GM19193 (cell line): ENCODE data around the gene CLK3.

Experiments
- POLR2A ChIP-seq: IDR thresholded peaks from 4 replicates; pipeline ENCODE4 v1.6.1; 2011; ENCODE audit not compliant: insufficient read depth, insufficient read length; ENCODE audit errors: extremely low read depth

Gene CLK3

DNA sequence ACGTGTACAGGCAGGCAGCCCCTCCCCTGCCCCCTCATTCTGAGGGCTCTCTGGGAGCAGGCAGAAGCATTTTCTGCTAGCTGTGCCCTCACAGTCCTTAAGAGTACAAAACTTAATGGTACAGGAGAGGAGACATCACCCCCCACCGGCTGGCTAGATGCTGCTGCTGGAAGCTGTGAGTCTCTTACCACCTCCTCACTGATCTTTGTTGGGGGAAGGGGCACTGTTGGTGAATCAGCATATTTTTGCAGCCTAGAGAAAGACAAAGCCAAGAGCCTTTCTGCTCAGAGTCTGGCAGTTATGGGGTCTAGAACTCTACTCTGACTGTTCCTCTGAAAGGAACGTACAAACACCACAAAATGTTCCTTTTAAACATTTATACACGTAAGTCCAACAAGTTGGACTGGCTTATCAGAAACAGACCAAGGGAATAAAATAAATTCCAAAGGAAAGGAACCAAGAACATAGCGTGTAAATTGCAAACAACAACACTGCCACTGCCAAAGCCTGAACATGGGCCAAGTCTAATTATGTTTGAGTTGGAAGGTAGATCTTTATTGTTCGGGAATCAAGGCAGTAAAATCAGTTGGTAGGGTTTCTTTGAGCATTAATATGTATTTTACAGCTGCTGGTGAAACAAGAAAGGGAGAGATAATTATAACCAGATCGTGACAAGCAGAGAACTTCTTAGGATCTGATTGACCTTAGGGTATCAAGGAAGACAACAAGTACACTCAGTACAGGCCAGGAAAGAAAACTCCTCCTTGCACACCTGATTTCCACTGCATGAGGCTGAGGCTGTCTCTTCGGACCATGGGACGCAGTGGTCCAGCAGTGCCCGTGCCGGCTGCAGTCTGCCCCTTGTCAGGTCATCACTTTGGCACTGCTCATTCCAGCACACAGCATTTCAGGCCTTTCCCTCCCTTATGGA, 27.4 kb downstream of the CLK3 start:
- no peak for TF ChIP-seq POLR2A

DNA sequence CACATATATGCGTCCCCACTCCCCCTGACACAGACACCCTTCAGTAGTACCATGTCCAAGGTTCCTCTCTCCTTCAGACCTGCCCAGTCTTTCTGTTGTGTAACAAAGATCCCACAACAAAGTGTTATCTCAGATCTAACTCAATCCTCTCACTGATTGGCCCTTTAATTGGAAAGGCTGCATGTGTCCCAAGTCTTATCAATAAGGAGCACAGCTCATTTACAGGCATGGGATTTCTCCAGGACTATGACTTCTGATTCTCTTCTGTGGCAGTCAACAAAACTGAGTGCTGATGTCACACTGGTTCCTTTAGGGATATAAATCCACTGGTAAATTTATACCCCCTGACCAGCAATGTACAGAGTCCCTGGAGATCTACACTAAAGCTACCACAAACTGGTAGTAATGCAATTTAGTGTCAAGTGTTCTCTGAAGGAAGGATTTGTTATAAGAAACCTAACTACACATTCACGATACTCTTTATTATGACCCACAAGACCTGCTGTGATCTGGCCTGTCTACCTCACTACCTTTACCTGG, 28.1 kb downstream of the CLK3 start:
- TF ChIP-seq POLR2A, result no peak

DNA sequence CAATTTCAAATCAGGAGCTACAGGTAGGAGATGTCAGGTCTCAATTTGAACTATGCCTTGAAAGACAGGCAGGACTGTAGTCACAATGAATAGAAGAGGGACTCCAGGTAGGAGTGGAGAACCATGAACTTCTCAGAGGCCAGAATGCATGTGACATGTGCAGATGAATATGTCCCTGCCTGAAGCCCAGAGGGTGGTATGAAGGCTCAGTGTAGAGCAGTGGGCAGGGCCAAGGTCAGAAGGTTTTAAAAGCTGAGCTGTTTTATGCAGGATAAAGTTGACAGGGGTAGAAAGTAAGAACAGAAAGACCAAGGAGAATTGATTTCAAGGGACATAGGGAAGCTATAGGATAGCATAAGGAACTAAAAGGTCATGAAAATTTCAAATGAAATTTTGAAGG, 30.8 kb downstream of the CLK3 start:
- TF ChIP-seq POLR2A, result no peak

DNA sequence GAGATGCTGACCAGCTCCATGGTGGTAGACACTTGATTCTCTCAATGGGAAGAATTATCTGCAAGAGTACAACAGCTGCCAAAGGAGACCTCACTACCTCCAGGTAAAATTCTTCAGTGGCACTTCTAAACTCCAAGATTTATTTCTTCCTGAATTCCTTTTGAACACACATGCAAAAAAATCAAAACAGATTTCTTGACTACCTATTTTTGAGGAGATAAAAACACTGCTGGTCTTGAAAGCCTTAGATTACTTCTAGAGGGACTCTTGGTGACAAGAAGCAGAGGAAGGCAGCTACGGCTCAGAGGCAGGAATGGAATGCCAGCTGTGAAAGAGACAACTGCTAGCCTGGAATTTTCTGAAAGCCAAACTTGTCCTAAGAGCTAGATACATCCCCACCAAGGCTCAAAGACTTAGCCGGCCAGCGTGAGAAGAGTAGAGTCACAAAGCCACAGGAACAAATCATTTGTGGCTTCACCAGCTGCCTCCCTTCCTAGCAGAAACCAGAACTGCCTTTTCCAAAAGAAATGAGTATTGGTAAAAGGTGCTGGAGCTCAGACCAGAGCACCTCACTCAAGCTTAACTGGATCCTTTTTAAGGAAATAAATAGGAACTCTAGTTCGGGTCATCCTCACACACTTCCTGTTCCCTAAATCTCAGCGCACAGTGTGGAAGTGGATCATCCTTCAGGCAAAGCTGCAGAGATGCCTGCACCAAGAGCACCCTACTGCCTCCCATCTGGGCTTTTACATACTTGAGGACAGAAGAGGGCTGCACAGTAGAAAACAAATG, 32.6 kb downstream of the CLK3 start:
- no peak for TF ChIP-seq POLR2A

DNA sequence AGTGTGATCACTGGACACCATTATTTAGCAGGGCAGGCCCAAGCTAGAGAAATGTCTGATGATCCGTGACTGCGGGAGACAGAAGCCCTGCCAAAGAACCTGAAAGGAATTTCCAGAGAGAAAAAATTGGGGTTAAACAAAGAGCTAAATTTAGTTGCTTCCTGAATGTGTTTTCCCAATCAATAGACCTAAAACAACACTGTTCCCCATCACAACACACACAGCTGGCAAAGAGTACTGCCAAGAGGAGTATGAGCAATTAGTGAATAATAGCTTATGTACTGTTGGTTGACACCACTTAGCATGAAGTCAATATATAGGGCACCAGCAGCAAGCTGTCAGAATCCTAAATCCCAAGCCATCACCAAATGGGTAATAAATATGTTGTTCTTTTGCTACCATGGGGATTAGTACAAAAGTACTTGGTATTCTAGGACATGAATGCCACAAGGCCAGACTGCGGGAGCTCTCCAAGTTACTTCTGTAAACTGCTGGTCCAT, 35.7 kb downstream of the CLK3 start:
- TF ChIP-seq POLR2A, result no peak

DNA sequence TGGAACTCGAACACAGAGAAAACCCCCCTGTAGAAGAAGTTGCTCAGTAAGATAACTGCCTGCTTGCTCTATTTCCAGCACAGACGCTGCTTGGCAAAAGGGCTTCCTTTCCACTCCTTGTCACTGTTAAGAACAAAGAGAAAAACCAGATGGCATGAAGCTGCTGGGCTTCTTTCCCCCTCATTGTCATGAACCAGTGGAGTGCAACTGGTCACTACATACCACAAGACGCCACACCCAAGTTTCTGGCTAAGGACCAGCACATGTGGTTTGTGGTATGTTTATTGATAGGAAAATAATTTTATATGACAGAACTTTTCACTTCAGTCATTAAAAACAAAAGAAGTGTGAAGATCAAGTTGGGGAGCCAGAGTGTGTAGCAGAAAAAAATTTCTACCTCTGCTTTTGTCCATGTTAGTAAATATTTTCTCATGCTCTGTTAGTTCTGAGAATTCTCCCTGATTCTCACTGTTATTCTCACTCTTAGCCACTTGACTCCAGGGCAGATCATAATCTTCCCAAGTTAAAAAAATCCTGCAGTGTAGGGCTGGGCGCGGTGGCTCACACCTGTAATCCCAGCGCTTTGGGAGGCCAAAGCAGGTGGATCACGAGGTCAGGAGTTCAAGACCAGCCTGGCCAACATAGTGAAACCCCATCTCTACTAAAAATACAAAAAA, 37.9 kb downstream of the CLK3 start:
- TF ChIP-seq POLR2A, result no peak

DNA sequence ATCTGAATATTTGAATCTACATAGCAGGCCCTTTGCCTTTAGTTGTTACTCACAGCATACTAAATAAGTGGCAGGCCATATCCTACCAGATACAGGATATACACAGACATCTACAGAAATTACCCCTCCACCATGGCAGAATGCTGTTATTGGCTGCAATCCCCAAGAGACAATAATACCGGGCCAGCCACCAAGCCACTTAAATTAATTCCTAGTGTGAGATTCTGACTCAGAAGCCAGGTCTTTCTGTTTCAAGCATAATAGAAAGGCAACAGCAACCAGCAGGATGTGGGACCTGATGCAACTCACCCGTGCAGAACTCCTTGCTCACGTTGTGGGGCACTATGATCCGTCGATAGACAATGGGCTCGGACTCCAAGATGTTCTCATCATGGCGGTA, 39.8 kb downstream of the CLK3 start:
- TF ChIP-seq POLR2A, result no peak

DNA sequence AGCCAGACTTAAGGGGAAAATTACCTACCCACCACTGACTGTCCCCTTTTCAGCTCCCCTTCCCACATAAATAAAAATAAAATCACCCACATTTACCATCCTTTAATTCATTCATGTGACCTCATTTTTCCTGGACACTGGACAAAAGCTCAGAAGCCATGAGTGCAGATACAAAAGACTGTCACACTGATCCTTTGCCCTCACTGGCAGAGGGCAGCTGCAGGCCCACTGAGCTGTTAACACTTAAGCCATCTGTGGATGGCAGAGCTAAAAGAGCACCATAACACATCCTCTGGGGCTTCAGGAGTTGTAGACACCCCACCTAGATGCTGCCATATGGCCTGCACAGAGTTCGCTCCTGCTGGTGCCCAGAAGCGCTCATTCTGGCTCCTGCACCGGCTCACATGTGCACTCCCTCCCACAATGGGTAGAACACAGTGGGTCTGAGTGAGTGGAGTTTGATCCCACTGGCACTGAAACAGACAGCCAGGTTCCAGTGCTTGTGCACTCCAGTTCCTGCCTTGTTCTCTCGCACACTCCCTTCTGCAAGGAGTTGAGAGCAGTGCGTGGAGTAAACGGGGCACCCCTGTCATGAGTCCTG, 41.4 kb downstream of the CLK3 start:
- TF ChIP-seq POLR2A, result no peak

DNA sequence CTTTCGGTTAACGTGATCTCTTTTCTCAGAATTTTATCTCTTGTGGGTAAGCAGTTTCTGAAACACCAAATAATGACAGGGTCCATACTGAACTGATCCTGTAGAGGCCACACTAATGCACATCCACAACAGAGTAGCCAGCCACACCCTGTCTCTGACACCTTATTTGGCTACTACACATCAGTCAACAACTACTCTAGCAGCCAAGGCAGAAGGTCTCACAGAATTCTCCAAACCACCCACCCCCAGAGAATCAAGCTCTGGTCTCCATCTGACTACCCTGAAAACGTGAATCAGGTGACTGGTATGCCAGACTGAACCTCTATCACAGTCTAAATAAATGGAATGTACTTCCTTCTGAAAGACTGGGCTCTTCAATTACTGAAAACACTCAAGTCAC, 42.2 kb downstream of the CLK3 start:
- TF ChIP-seq POLR2A, result no peak

DNA sequence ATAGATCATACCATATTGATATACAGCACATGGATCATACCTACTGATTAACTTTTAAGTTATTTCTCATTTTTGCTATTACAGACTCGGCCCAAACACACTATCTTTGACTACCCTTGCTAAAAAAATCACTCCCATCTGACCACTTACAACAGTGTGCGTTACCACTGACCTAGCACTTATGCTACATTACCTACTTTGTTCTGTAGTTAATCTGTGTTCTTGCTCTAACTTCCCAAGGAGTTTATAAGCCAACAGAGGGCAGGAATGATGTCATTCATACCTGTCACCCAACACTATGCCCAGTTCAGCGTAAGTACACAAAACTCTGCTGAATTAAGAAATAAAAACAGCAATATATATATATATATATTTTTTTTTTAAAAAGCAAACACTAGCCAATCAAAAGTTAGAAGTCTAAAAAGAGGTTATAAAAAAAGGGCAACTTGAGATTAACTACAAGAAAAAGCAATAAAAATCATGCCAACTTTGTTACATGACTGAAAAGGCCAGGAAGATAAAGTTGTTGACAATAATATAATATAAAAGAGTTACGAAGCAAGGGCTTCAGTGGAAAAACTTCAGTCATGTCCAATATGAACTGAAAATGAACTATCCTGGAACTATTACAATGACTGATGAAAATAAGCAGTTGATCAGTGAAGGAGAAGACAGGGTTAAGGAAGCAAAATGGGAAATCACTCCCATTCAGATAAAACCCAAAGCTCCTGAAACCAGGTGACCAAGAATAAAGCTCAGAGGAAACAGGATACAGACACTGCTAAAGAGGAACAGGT, 46.6 kb downstream of the CLK3 start:
- TF ChIP-seq POLR2A, result no peak

DNA sequence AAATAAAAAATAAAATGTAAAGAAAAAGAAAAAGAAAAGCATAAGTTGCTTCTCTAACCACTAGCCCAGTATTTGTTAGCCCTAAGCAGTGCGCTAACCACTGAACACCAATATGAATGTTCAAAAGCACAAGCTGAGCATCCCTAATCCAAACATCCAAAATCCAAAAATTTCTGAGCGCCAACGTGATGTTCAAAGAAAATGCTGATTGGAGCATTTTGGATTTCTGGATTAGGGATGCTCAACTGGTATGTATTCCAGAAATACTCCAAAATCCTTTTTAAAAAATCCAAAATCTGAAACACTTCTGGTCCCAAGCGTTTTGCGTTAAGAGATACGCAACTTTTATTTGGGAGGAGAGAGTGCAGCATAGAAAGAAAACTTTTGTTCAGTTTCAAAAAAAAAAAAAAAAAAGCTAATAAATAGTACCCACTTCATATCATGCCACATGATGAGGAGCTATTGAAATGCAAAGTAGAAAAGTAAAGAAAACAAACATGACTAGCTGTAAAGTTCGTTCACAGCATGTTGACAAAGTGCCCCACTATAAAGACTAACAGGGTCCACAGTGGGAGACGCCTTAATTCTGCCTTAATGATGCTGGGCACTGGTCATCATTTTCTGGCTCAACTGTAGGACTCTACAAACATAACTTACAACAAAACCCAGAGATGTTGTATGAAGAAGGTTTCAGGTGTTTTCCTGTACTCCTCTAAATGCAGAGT, 47.8 kb downstream of the CLK3 start:
- TF ChIP-seq POLR2A, result no peak

DNA sequence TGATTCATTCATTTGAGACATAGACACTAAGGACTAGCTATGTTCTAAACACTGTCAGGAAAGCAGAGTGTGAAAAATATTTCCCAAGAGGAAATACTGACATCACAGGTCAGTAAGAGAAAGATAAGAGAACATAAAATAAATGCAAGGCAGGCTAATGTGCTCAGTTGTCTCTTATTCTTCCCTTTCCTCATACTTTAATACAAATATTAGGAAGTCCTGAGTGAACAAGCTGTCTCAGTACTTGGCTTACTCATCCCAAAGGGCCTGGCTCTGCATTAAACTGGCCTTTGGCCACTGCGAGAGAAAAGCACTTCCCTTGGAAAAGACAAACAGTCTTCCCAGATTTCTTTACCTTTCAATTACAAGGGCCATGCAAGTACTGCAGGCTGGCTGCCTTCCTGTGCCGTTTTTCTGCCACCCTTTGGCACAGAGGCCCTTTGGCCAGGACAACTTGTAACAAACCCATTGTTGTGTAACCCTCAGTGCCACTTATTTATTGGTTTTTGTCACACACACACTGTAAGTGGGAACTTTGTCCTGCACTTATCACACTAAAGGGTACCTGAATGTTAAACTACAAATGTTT, 48.5 kb downstream of the CLK3 start:
- no peak for TF ChIP-seq POLR2A

DNA sequence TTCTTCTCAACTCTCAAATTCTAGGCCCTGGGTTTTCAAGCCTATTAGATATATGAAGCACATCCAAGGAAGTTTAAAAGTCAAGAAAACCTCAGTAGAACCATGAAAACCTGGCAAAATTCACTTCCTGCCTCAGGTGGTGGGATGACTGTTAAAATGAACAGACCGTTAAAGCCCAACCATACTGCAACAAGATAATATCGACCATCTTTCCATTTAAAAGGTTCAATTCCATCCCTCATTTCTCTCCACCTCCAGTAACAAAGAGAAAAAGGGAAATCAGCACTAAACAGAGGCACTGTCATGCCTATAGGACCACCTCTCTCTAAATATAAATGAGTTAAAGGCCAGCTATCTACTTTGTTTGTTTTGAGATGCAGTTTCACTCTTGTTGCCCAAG, 49.0 kb downstream of the CLK3 start:
- no peak for TF ChIP-seq POLR2A
